Retina (tissue), 1 donor: ENCODE results near the gene IQGAP2.
"Not testable (repeated sequence)": the region's sequence is repeated elsewhere in the genome, so short reads cannot be mapped to it uniquely, and the experiment has no call there.

Experiments
- DNase-seq: peaks from one replicate; pipeline ENCODE4 v3.0.0-alpha.2; 2016

IQGAP2 gene

GRCh38 chr5:76415855-76416254 is 12.8 kb downstream of the IQGAP2 start:
- DNase-seq, result no peak

- DNase-seq, result no peak
Observed at GRCh38 chr5:76419597-76420298, 16.7 kb downstream of the IQGAP2 start.

DNA sequence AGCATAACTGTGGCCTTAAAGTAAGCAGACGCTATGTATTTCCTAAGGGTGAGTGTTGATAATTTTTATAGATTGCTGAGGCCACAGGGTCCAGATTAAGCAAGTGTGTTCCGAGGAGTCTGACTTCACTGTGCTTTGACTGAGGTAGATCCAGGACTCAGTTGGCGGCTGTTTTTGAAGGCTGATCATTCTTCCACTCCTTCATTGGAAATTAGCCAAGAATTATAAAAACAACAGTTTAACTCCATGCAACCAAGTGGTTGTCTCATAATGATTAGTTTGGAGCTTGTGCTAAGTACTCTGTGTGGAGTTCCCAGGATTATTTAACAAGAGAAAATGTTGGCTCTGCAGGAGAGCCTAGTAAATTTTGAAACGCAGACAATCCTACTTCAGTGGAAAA is 19.1 kb downstream of the IQGAP2 start:
- no peak for DNase-seq

GRCh38 chr5:76422742-76423141 is 19.7 kb downstream of the IQGAP2 start:
- no peak for DNase-seq

DNA sequence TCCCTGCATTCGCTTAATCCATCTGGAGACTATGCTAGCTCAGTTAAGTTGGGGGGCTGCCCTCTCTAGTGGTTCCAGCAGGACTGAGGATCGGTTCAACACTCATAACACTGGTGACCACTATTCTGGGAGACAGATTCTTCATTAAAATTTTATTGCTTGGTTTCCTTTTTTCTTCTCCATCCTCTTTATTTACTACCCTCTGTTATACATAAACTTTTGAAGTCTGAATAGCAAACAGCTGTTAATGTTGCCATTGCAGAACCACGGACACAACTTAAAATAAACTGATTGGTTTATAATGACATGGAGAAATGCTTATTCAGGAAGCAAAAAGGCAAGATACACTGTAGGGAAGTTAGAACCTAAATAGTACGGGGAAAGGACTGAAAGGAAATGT is 22.1 kb downstream of the IQGAP2 start:
- DNase-seq, result no peak

DNA sequence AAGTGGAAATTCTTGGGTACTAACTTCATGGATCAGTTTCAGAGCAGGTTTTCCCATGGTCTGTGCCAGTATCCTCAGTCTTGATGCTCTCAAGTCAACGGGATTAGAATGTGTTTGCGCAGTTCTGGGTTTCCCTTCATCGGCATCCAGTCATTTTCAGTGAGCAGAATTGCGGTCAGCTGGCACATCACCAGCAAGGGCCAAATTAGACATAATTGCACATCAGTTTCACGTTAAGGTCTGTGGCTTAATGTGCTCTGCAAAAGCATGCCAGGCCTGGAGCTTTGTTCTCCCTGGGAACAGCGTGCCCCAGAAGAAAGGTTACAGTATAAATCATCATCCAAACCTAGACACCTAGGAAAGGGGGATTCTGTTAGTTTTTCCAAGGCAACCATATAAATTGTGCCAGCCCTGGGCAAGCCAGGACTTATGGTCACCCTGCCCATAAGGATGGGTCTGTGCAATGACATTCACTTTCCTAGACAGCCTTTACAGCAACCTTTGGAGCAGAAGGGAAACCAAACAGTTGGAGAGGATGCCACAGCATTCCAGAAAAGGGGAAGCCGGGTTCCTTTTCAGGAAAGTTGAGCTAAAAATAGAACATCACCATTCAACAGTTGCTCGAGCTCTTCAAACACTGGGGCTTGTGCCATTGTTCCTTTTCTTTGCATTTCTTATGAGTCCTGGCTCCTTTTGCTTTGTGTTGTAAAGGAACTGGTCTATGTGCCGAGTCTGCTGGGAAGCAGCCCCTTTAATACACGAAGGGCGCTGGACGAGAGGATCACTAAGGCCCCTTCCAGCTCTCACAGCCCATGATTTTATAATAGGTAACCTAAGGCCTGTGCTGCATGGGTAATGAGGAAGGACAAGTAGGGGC is 23.1 kb downstream of the IQGAP2 start:
- DNase-seq, result peak; percentile 42

DNA sequence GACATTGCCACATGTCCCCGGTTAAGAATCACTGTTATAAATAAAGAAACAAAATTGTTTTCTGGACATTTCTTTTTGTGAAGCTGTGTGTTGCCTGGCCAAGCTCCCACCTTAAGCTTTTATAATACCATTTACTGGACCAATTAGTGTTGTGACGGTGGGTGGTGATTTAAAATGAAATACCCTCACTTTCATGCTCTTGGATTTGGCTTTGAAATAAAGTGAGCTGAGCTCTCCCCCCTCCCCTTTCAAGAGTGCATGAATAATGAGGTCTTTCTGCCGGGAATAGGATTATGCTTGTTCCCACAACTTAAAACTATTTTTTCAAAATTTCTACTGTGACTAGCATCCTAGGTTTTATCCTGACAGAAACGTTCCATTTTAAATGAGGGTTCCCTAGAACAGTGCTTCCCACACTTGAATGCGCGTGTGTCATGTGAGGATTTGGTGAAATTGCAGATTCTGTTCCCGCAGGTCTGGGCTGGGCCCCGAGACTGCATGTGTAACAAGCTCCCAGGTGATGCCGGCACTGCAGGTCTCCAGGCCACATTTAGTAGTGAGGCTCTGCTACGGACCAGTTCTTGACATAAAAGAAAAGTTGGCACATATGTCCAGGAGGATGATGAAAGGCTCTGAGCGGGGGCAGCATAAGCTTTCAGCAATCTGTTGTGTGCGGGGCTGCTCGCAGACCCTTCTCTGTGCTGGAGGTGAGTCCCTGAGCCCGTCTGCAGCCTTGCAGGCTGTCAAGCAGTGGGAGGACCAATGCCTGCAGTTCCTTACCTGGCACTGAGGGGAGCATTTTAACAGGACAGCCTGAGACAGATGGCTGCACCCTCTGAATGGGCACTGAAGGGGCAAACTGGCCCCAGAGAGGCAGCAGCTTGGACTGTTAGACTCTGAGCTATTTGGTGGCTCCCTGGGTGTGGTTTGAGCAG is 24.4 kb downstream of the IQGAP2 start:
- peak; percentile 17 for DNase-seq

DNA sequence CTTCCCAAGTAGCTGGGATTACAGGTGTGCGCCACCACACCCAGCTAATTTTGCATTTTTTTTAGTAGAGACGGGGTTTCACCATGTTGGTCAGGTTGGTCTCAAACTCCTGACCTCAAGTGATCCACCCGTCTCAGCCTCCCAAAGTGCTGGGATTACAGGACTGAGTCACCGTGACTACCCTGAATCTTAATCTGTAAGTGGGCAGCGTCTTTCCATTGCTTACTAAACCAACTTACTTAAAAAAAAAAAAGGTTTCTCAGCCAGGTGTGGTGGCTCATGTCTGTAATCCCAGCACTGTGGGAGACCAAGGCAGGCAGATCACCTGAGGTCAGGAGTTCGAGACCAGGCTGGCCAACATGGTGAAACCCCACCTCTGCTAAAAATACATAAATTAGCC is 25.5 kb downstream of the IQGAP2 start:
- not testable (repeated sequence) for DNase-seq

- no peak for DNase-seq
Observed at GRCh38 chr5:76433261-76433660, 30.2 kb downstream of the IQGAP2 start.

GRCh38 chr5:76437507-76437906 is 34.4 kb downstream of the IQGAP2 start:
- not testable (repeated sequence) for DNase-seq

DNA sequence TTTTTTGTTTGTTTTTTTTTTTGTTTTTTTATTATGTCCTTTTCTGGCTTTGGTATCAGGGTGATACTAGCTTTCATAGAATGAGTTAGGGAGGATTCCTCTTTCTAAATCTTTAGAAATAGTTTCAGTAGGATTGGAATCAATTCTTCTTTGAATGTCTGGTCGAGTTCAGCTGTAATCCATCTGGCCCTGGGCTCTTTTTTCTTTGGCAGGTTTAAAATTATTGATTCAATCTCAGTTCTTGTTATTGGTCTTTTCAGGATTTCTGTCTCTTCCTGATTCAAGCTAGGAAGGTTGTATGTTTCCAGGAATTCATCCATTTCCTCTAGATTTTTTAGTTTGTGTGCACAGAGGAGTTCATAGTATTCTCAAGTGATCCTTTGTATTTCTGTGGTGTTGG is 34.9 kb downstream of the IQGAP2 start:
- DNase-seq, result no peak

GRCh38 chr5:76439201-76439600 is 36.1 kb downstream of the IQGAP2 start:
- DNase-seq, result no peak

GRCh38 chr5:76439929-76440328 is 36.8 kb downstream of the IQGAP2 start:
- DNase-seq, result no peak

DNA sequence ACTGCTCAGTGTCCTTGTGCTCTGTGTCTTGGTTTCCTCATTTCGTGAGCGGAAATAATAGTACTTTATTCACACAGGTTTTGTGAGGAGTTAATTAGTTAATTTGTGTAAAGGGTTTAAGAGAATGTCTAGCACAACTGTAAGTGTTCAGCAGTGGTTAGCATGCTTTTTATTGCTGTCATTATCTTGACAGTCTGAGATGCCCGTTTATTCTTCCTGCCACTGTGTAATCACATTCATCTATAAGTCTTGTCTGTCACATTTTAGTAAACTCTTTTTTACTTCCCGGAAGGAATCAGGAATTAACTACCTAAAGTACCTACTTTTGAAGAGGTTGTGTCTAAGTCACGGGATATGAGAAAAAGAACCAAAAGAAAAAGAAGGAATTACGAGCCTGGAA is 38.0 kb downstream of the IQGAP2 start:
- DNase-seq, result no peak

GRCh38 chr5:76441890-76442673 is 39.0 kb downstream of the IQGAP2 start:
- DNase-seq, result no peak

GRCh38 chr5:76443066-76443800 is 40.1 kb downstream of the IQGAP2 start:
- no peak for DNase-seq

DNA sequence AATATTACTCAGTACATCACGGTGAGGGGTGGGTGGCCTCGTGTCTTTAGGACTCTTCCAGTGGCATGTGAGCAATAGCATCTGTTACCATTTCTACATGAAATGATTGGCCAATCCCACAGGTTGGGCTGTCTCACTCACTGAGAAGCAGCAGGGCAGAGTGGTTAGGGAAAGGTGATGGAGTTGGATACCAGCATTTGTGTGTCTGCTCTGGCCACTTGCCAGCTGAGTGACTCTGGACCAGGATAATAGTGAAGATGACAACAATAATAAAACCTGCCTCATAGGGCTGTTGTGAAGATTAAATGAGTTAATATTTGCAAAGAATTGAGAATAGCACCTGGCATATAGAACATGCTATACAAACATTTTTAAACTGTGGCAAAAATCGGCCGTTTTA is 42.0 kb downstream of the IQGAP2 start:
- no peak for DNase-seq

GRCh38 chr5:76445830-76446229 is 42.7 kb downstream of the IQGAP2 start:
- no peak for DNase-seq

- no peak for DNase-seq
Observed at GRCh38 chr5:76446776-76447175, 43.7 kb downstream of the IQGAP2 start.

- DNase-seq, result no peak
Observed at GRCh38 chr5:76449606-76450005, 46.5 kb downstream of the IQGAP2 start.

DNA sequence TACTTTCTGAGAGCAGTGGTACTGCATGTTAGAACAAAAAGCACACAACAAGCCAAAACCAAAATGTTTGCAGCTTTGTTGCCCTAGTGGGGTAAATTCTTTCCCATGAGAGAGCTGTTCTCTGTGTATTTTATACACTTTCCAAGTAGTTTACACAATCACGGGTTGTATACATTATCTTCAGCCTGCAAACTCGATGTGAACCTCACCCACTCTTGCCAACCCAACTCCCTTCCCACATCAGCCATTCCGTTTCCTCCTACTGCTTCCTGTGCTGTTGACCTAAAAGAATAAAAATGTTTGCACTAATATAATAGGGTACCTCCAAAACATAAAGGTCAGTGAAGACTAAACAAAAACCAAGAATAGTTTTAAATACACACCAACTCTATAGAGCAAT is 47.0 kb downstream of the IQGAP2 start:
- no peak for DNase-seq
